Astrocyte (in vitro differentiated cells and primary cell): ENCODE measurements around the gene PMAIP1. TPM values are rescaled to one million over a fixed set of nuclear protein-coding genes. Genes with fewer than 3 reads are reported as not detected.
A peak's percentile ranks its signal among the peaks of the same experiment; 100 is the strongest.

Experiments used
- DNase-seq: peaks from one replicate; pipeline ENCODE4 v3.0.0-alpha.2; 2010; ENCODE audit warnings: low read depth
- FAIRE-seq: peaks from 2 replicates; lab custom pipeline; 2011; peaks lifted over from hg19 to GRCh38; lab: Jason Lieb, UNC
- H2AFZ ChIP-seq: 2 replicates; pipeline ENCODE4 v1.6.0; 2012; ENCODE audit warnings: low read depth, low read length, inconsistent platforms
- H3K27ac ChIP-seq: 2 replicates; pipeline ENCODE4 v1.5.1; 2011; ENCODE audit warnings: low read depth, low read length, inconsistent platforms
- H3K27me3 ChIP-seq: 2 replicates; pipeline ENCODE4 v1.6.0; 2011; ENCODE audit warnings: low read length, inconsistent platforms; ENCODE audit not compliant: insufficient read depth
- H3K36me3 ChIP-seq: 2 replicates; pipeline ENCODE4 v1.5.1; 2011; ENCODE audit warnings: low read length, inconsistent platforms; ENCODE audit not compliant: insufficient read depth
- H3K4me1 ChIP-seq: 2 replicates; pipeline ENCODE4 v1.5.1; 2011; ENCODE audit warnings: low read length, inconsistent platforms; ENCODE audit not compliant: insufficient read depth
- H3K4me2 ChIP-seq: 2 replicates; pipeline ENCODE4 v1.6.0; 2012; ENCODE audit warnings: low read length, inconsistent platforms
- H3K4me3 ChIP-seq: 2 replicates; pipeline ENCODE4 v1.5.1; 2011; ENCODE audit warnings: low read depth, mild to moderate bottlenecking, low read length, inconsistent platforms; ENCODE audit not compliant: insufficient read depth
- H3K79me2 ChIP-seq: 2 replicates; pipeline ENCODE4 v1.6.0; 2012; ENCODE audit warnings: mild to moderate bottlenecking, low read length, inconsistent platforms; ENCODE audit not compliant: insufficient read depth
- H3K9ac ChIP-seq: 2 replicates; pipeline ENCODE4 v1.6.0; 2012; ENCODE audit warnings: mild to moderate bottlenecking, low read length, inconsistent platforms
- H3K9me3 ChIP-seq: 2 replicates; pipeline ENCODE4 v1.5.1; 2012; ENCODE audit warnings: low read depth, mild to moderate bottlenecking, low read length, inconsistent platforms; ENCODE audit not compliant: insufficient read depth
- H4K20me1 ChIP-seq: 2 replicates; pipeline ENCODE4 v1.6.0; 2012; ENCODE audit warnings: low read length, inconsistent platforms; ENCODE audit not compliant: insufficient read depth
- H3K27ac Mint-ChIP-seq: one replicate; pipeline ENCODE4 v1.8.0; 2021; ENCODE audit warnings: mild to moderate bottlenecking, mixed read lengths; ENCODE audit not compliant: unreplicated experiment
- H3K27me3 Mint-ChIP-seq: one replicate; pipeline ENCODE4 v1.8.0; 2021; ENCODE audit warnings: low read depth, mixed read lengths; ENCODE audit not compliant: unreplicated experiment
- H3K36me3 Mint-ChIP-seq: one replicate; pipeline ENCODE4 v1.8.0; 2021; ENCODE audit warnings: low read depth, mixed read lengths; ENCODE audit not compliant: unreplicated experiment
- H3K4me1 Mint-ChIP-seq: one replicate; pipeline ENCODE4 v1.8.0; 2021; ENCODE audit warnings: low read depth, mixed read lengths; ENCODE audit not compliant: unreplicated experiment
- H3K4me3 Mint-ChIP-seq: one replicate; pipeline ENCODE4 v1.8.0; 2021; ENCODE audit warnings: mild to moderate bottlenecking, moderate library complexity, mixed read lengths; ENCODE audit not compliant: unreplicated experiment
- H3K9me3 Mint-ChIP-seq: one replicate; pipeline ENCODE4 v1.8.0; 2021; ENCODE audit warnings: mild to moderate bottlenecking, mixed read lengths; ENCODE audit not compliant: unreplicated experiment
- EZH2 ChIP-seq: IDR thresholded peaks from 2 replicates; pipeline ENCODE4 v1.6.1; 2012; ENCODE audit warnings: mild to moderate bottlenecking, low read length, inconsistent platforms; ENCODE audit not compliant: insufficient read depth
- total RNA-seq: library from RNA; stranded (reverse); gene quantifications from 2 replicates; pipeline ENCODE4 v1.2.1, GENCODE V29; 2021
- TF ChIP-seq, protein P1 (sequence below): IDR thresholded peaks from 2 replicates; pipeline ENCODE4 v1.5.1; 2011; ENCODE audit warnings: low read depth, mild to moderate bottlenecking, inconsistent platforms, low read length, moderate library complexity; ENCODE audit not compliant: insufficient read depth

PMAIP1 gene
- total RNA-seq, 1 donor from 2014 or later: 98.1 TPM

DNA sequence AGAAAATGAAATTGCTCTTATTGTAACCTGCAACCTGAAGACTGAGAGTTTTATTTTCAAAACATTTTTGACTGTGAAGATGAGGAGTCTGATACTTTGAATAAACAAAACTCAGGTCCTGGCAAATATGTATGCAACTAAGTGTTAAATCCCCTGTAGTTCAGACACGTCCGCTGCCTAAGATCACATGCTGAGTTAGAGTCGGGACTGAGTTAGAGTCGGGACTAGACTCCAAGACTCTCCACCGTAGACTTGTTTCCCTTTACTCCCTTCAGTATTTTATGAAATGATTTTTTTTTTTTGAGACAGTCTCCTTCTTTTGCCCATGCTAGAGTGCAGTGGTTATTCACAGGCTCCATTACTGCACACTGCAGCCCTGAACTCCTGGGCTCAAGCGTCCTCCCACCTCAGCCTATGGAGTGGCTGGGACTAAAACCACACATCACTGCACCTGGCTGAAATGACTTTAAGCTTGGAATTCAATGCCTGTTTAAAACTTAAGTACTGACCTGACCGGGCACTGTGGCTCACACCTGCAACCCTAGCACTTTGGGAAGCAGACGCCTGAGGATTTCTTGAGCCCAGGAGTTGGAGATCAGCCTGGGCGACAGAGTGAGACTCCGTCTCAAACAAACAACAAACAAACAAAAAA is 28.0 kb upstream of the PMAIP1 start:
- Histone ChIP-seq H3K36me3 (no peaks in the 10 kb centered on the region), H2AFZ (no peak overlapping the region), H3K4me1 (peaks cover 10% of the 10 kb centered on the region), H3K4me3 (no peak overlapping the region), H3K27me3 (no peaks in the 10 kb centered on the region), H3K9ac (no peak overlapping the region), H3K79me2 (no peaks in the 10 kb centered on the region), H3K9me3 (no peaks in the 10 kb centered on the region), H3K27ac (no peak overlapping the region), H3K4me2 (no peak overlapping the region), H4K20me1 (no peaks in the 10 kb centered on the region)
- Mint-ChIP-seq H3K27me3 (no peaks in the 10 kb centered on the region), H3K4me3 (no peak overlapping the region), H3K27ac (no peak overlapping the region), H3K36me3 (no peaks in the 10 kb centered on the region), H3K9me3 (peaks cover 4% of the 10 kb centered on the region), H3K4me1 (peaks cover 14% of the 10 kb centered on the region)
- FAIRE-seq: no peak
- TF ChIP-seq EZH2: no peak
- TF ChIP-seq, protein P1, sequence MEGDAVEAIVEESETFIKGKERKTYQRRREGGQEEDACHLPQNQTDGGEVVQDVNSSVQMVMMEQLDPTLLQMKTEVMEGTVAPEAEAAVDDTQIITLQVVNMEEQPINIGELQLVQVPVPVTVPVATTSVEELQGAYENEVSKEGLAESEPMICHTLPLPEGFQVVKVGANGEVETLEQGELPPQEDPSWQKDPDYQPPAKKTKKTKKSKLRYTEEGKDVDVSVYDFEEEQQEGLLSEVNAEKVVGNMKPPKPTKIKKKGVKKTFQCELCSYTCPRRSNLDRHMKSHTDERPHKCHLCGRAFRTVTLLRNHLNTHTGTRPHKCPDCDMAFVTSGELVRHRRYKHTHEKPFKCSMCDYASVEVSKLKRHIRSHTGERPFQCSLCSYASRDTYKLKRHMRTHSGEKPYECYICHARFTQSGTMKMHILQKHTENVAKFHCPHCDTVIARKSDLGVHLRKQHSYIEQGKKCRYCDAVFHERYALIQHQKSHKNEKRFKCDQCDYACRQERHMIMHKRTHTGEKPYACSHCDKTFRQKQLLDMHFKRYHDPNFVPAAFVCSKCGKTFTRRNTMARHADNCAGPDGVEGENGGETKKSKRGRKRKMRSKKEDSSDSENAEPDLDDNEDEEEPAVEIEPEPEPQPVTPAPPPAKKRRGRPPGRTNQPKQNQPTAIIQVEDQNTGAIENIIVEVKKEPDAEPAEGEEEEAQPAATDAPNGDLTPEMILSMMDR: no peak
- no peak for DNase-seq

DNA sequence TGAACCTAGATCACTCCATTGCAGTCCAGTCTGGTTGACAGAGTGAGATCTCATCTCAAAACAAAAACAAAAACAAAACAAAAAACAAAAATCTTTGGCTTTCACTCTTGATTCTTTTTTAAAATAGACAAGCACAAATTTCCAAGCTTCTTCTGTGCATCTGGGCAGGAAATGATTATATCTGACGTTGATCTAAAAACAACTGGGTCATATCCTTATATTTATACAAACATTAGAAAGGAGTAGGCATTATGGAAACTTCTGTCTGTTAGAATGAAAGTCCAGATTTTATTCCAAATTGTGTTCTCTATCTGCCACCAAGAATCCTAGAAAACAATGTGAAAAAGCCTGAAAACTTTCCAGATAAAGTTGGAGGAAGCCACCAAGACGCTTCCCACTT is 26.2 kb upstream of the PMAIP1 start:
- H3K4me2 ChIP-seq: peak overlapping the region; percentile 73
- FAIRE-seq: no peak
- peak overlapping the region; percentile 88 for H3K27ac Mint-ChIP-seq
- no peaks in the 10 kb centered on the region for H3K36me3 Mint-ChIP-seq
- no peak for DNase-seq
- H3K9me3 Mint-ChIP-seq: peaks cover 4% of the 10 kb centered on the region
- peaks cover 11% of the 10 kb centered on the region for H3K4me1 ChIP-seq
- H3K4me1 Mint-ChIP-seq: peaks cover 14% of the 10 kb centered on the region
- peak overlapping the region; percentile 65 for H3K9ac ChIP-seq
- peak overlapping the region; percentile 40 for H2AFZ ChIP-seq
- H3K4me3 ChIP-seq: no peak overlapping the region
- no peaks in the 10 kb centered on the region for H3K79me2 ChIP-seq
- TF ChIP-seq, protein P1: no peak
- no peak for TF ChIP-seq EZH2
- H3K27me3 ChIP-seq: no peaks in the 10 kb centered on the region
- peak overlapping the region; percentile 88 for H3K27ac ChIP-seq
- no peaks in the 10 kb centered on the region for H3K27me3 Mint-ChIP-seq
- no peaks in the 10 kb centered on the region for H3K36me3 ChIP-seq
- H3K4me3 Mint-ChIP-seq: peak overlapping the region; percentile 1
- H4K20me1 ChIP-seq: no peaks in the 10 kb centered on the region
- no peaks in the 10 kb centered on the region for H3K9me3 ChIP-seq

DNA sequence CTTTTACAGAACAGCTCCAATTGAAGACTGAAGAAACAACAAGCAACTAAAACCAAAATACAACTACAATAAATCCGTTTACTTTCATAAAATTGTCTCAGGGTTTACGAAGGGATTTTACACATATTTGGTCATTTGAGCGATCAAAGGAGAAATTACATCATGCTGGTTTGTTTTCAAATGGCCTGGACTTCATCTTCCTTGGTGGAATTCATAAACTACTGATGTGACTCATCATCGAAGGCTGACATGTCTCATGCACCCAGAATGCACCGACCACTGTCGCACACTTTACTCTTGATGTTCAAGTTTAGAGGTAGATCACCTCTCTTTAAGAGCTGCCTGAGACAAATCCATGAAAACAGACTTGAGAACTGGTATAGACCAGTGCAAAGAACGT is 25.6 kb upstream of the PMAIP1 start:
- Histone ChIP-seq H3K79me2 (no peaks in the 10 kb centered on the region), H3K4me2 (peak overlapping the region; percentile 73), H3K9me3 (no peaks in the 10 kb centered on the region), H3K4me3 (no peak overlapping the region), H4K20me1 (no peaks in the 10 kb centered on the region), H3K27ac (peak overlapping the region; percentile 88), H3K27me3 (no peaks in the 10 kb centered on the region), H3K4me1 (peaks cover 13% of the 10 kb centered on the region), H3K9ac (peak overlapping the region; percentile 65), H3K36me3 (no peaks in the 10 kb centered on the region), H2AFZ (peak overlapping the region; percentile 40)
- Mint-ChIP-seq H3K4me1 (peaks cover 14% of the 10 kb centered on the region), H3K27ac (peak overlapping the region; percentile 88), H3K9me3 (peaks cover 4% of the 10 kb centered on the region), H3K36me3 (no peaks in the 10 kb centered on the region), H3K4me3 (no peak overlapping the region), H3K27me3 (no peaks in the 10 kb centered on the region)
- peak; percentile 91 for DNase-seq
- FAIRE-seq: peak; percentile 92
- TF ChIP-seq EZH2: no peak
- TF ChIP-seq, protein P1: no peak
